PFSK-1 (cell line): ENCODE results near the gene C1orf105.

Source experiments
- FOXP2 ChIP-seq: optimal IDR thresholded peaks from 2 replicates; pipeline ENCODE3; 2011; ENCODE audit warnings: borderline replicate concordance, control low read depth, inconsistent platforms; ENCODE audit not compliant: insufficient read depth; ENCODE audit errors: extremely low read length, extremely low read depth
- POLR2AphosphoS5 ChIP-seq: IDR thresholded peaks from 2 replicates; pipeline ENCODE4 v1.6.1; 2012; ENCODE audit warnings: low read depth, mild to moderate bottlenecking, control low read depth, low read length, moderate library complexity
- SIN3A ChIP-seq: IDR thresholded peaks from 2 replicates; pipeline ENCODE4 v1.6.1; 2012; ENCODE audit warnings: mild to moderate bottlenecking, low read length, moderate library complexity, borderline replicate concordance; ENCODE audit not compliant: insufficient read depth
- TAF1 ChIP-seq: IDR thresholded peaks from 2 replicates; pipeline ENCODE4 v1.6.1; 2012; ENCODE audit warnings: low read length, control low read depth, borderline replicate concordance; ENCODE audit not compliant: insufficient read depth
- TF ChIP-seq, protein P1 (sequence below), 2 experiments: IDR thresholded peaks; 2 replicates each; pipeline versions ENCODE4 v1.6.1 to v1.8.0; 2011 to 2012; ENCODE audit warnings: low read depth in 2 of 2, low read length in 2 of 2, control low read depth in 1 of 2, inconsistent platforms in 1 of 2, mild to moderate bottlenecking in 1 of 2, moderate library complexity in 1 of 2; ENCODE audit not compliant: insufficient read depth in 1 of 2

C1orf105 gene

GRCh38 chr1:172390301-172390682 is 30.2 kb upstream of the C1orf105 start:
- TF ChIP-seq FOXP2 (no peak), TAF1 (no peak), POLR2AphosphoS5 (no peak), SIN3A (no peak)
- TF ChIP-seq, protein P1, sequence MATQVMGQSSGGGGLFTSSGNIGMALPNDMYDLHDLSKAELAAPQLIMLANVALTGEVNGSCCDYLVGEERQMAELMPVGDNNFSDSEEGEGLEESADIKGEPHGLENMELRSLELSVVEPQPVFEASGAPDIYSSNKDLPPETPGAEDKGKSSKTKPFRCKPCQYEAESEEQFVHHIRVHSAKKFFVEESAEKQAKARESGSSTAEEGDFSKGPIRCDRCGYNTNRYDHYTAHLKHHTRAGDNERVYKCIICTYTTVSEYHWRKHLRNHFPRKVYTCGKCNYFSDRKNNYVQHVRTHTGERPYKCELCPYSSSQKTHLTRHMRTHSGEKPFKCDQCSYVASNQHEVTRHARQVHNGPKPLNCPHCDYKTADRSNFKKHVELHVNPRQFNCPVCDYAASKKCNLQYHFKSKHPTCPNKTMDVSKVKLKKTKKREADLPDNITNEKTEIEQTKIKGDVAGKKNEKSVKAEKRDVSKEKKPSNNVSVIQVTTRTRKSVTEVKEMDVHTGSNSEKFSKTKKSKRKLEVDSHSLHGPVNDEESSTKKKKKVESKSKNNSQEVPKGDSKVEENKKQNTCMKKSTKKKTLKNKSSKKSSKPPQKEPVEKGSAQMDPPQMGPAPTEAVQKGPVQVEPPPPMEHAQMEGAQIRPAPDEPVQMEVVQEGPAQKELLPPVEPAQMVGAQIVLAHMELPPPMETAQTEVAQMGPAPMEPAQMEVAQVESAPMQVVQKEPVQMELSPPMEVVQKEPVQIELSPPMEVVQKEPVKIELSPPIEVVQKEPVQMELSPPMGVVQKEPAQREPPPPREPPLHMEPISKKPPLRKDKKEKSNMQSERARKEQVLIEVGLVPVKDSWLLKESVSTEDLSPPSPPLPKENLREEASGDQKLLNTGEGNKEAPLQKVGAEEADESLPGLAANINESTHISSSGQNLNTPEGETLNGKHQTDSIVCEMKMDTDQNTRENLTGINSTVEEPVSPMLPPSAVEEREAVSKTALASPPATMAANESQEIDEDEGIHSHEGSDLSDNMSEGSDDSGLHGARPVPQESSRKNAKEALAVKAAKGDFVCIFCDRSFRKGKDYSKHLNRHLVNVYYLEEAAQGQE (IDR thresholded peaks at IDR 0.05; ENCODE audit: insufficient read depth in 1 of 2, low read depth in 2 of 2, low read length in 2 of 2): no peak

DNA sequence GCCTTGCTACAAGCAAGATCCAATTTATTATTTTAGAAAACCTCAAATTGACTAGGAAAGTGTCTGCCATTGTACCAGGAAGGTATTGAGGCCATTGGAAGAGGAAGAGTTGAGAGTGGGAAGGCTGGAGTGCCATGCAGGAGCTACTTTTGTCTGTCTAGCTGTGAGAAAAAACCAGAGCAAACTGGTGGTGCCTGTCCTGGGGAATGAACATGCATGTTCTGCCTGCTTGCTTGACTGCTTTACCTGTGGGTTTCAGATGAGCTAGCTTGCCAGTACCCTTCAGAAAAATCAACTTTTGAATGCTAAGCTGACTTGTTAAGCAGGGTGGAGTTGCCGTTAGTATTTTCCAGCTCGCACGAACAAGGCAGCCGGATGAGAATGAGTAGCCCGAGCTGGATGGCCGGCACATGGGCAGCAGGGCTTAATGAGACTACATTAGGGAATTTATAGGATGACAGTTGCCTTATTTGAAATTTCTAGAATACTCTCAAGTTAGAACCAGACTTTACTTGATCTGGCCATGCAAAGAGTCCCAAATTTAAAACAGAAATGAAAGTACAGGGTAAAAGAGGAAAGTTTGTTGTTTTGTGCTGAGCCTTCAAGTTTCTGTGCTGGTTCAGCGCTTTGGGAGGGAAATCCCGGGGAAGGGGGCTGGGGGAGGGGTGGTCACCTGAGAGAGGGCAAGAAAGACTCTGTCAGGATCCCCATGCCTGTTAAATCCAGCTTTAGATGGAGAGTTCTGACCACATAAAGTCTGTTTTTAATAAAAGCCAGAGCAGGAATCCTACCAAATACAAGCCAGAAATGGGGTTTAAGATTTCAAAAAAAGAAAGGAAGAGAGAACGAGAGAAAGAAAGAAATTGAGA is 29.6 kb upstream of the C1orf105 start:
- TF ChIP-seq TAF1 (no peak), POLR2AphosphoS5 (no peak), FOXP2 (no peak), SIN3A (no peak)
- TF ChIP-seq, protein P1 (IDR thresholded peaks at IDR 0.05; ENCODE audit: insufficient read depth in 1 of 2, low read depth in 2 of 2, low read length in 2 of 2): no peak

DNA sequence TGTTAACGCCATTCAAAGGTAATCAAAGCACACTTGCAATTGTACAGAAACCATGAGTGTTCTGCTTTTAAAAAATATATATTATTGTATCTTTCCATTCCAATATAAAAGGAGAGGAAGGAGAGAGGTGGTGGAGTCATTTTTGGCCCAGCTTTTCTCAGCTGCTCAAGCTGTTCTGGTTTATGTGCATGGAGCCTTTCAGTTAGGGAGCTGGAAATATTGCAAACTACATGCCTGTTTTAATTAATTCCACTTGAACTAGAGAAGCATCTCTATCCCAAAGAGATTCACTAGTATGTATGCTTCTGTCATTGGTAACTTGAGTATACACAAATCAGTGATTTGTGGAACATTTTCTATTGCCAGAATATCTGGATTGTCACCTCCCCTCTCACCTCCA is 28.5 kb upstream of the C1orf105 start:
- TF ChIP-seq, protein P1 (IDR thresholded peaks at IDR 0.05; ENCODE audit: insufficient read depth in 1 of 2, low read depth in 2 of 2, low read length in 2 of 2): no peak
- TF ChIP-seq POLR2AphosphoS5: no peak
- no peak for TF ChIP-seq TAF1
- no peak for TF ChIP-seq SIN3A
- no peak for TF ChIP-seq FOXP2

GRCh38 chr1:172393354-172393753 is 27.1 kb upstream of the C1orf105 start:
- TF ChIP-seq FOXP2: no peak
- TF ChIP-seq POLR2AphosphoS5: no peak
- no peak for TF ChIP-seq TAF1
- TF ChIP-seq, protein P1 (IDR thresholded peaks at IDR 0.05; ENCODE audit: insufficient read depth in 1 of 2, low read depth in 2 of 2, low read length in 2 of 2): no peak
- no peak for TF ChIP-seq SIN3A
